ENCODE data around the gene LRFN2. TPM values are rescaled to one million over a fixed set of nuclear protein-coding genes. Genes with fewer than 3 reads are reported as not detected.

The LRFN2 gene
- total and polyA plus RNA-seq, 2 experiments from 2014 or later, result 0.33 to 0.54 TPM

DNA sequence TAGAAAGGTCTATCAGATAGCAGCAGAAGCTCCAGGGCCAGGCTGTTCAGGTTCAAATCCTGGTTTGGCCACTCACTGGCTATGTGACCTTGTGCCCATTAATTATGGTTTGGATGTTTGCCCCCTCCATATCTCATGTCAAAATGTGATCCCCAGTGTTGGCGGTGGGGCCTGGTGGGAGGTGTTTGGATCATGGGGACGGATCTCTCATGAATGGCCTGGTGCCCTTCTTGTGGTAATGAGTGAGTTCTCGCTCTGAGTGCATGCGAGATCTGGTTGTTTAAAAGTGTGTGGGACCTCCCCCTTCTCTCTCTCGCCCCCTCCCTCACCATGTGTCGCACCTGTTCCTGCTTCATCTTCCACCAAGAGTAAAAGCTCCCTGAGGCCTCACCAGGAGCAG is 240.9 kb downstream of the LRFN2 start:
- TF ChIP-seq EZH2 (IDR thresholded peaks at IDR 0.05; ENCODE audit: borderline replicate concordance) (no peak), EZH2phosphoT487 (IDR thresholded peaks at IDR 0.05; ENCODE audit: low read depth, severe bottlenecking, unreplicated experiment) (no peak)
- TF ChIP-seq, protein P1, sequence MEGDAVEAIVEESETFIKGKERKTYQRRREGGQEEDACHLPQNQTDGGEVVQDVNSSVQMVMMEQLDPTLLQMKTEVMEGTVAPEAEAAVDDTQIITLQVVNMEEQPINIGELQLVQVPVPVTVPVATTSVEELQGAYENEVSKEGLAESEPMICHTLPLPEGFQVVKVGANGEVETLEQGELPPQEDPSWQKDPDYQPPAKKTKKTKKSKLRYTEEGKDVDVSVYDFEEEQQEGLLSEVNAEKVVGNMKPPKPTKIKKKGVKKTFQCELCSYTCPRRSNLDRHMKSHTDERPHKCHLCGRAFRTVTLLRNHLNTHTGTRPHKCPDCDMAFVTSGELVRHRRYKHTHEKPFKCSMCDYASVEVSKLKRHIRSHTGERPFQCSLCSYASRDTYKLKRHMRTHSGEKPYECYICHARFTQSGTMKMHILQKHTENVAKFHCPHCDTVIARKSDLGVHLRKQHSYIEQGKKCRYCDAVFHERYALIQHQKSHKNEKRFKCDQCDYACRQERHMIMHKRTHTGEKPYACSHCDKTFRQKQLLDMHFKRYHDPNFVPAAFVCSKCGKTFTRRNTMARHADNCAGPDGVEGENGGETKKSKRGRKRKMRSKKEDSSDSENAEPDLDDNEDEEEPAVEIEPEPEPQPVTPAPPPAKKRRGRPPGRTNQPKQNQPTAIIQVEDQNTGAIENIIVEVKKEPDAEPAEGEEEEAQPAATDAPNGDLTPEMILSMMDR (IDR thresholded peaks at IDR 0.05; ENCODE audit: poor library complexity), result no peak
- Histone ChIP-seq H3K4me3 (no peak overlapping the region), H3K9me3 (ENCODE audit: low read depth) (no peaks in the 10 kb centered on the region), H3K4me1 (ENCODE audit: insufficient read depth) (no peaks in the 10 kb centered on the region), H3K27ac (no peak overlapping the region), H3K27me3 (no peaks in the 10 kb centered on the region), H3K9me2 (replicated peaks; ENCODE audit: insufficient read depth) (no peaks in the 10 kb centered on the region), H3K4me2 (no peak overlapping the region), H2AFZ (no peak overlapping the region), H3K36me3 (replicated peaks; ENCODE audit: insufficient read depth, low read depth) (no peaks in the 10 kb centered on the region), H3K79me2 (no peaks in the 10 kb centered on the region), H4K20me1 (ENCODE audit: insufficient read depth, poor library complexity, severe bottlenecking) (no peaks in the 10 kb centered on the region)
- DNase-seq (ENCODE audit: low spot score), result no peak
- WGBS (ENCODE audit: low lambda C conversion rate, missing lambda C conversion rate), result 85% methylated on average over 6 of the region's 6 CpGs

GRCh38 chr6:40344566-40345167 is 242.5 kb downstream of the LRFN2 start:
- no peak for TF ChIP-seq EZH2 (IDR thresholded peaks at IDR 0.05; ENCODE audit: borderline replicate concordance)
- TF ChIP-seq, protein P1 (IDR thresholded peaks at IDR 0.05; ENCODE audit: poor library complexity), result no peak
- no peak for TF ChIP-seq EZH2phosphoT487 (IDR thresholded peaks at IDR 0.05; ENCODE audit: low read depth, severe bottlenecking, unreplicated experiment)
- Histone ChIP-seq H3K79me2 (no peaks in the 10 kb centered on the region), H4K20me1 (ENCODE audit: insufficient read depth, poor library complexity, severe bottlenecking) (no peaks in the 10 kb centered on the region), H3K27me3 (peaks cover under 1% of the 10 kb centered on the region), H3K27ac (no peak overlapping the region), H3K4me2 (no peak overlapping the region), H3K9me3 (ENCODE audit: low read depth) (no peaks in the 10 kb centered on the region), H3K36me3 (replicated peaks; ENCODE audit: insufficient read depth, low read depth) (no peaks in the 10 kb centered on the region), H2AFZ (no peak overlapping the region), H3K4me1 (ENCODE audit: insufficient read depth) (no peaks in the 10 kb centered on the region), H3K9me2 (replicated peaks; ENCODE audit: insufficient read depth) (no peaks in the 10 kb centered on the region), H3K4me3 (no peak overlapping the region)
- WGBS (ENCODE audit: low lambda C conversion rate, missing lambda C conversion rate), result 87% methylated on average over 6 of the region's 6 CpGs
- DNase-seq (ENCODE audit: low spot score), result no peak

DNA sequence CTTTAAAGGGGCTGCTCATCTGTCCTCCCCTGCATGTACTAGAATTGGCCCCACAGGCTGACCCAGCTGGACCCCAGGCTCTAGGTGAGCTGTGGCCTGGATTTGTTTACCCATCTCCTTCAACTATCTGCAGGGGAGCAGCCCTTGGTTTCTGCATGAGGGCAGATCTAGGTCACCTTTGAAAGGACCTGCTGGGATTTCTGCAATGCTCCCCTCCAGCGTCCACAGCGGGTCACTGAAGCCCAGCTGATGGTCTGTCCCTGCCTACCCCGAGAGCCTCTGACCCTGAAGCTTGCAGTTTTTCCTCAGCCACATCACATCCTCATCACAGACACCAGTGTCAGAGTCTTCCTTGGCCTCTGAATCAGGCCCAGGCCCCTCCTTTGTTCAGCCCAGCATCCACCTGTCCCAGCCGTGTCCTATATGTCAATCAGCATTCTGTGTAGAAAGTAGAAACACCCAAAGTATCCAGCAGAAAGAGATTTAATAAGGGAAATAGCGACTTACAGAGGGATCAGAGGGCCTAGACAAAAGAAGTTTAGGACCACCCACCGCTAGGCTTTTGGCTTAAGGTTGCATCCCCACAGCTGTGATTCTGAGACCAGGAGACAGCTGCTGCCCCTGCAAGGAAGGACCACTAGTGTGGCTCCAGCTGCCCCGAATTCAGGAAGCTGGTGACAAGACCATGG is 243.1 kb downstream of the LRFN2 start:
- H3K4me3 ChIP-seq, result no peak overlapping the region
- H3K27ac ChIP-seq, result no peak overlapping the region
- no peaks in the 10 kb centered on the region for H4K20me1 ChIP-seq (ENCODE audit: insufficient read depth, poor library complexity, severe bottlenecking)
- H3K4me2 ChIP-seq, result no peak overlapping the region
- no peak for DNase-seq (ENCODE audit: low spot score)
- no peaks in the 10 kb centered on the region for H3K9me3 ChIP-seq (ENCODE audit: low read depth)
- no peaks in the 10 kb centered on the region for H3K4me1 ChIP-seq (ENCODE audit: insufficient read depth)
- H3K36me3 ChIP-seq (replicated peaks; ENCODE audit: insufficient read depth, low read depth), result no peaks in the 10 kb centered on the region
- no peak overlapping the region for H2AFZ ChIP-seq
- H3K27me3 ChIP-seq, result peaks cover 7% of the 10 kb centered on the region
- no peaks in the 10 kb centered on the region for H3K9me2 ChIP-seq (replicated peaks; ENCODE audit: insufficient read depth)
- TF ChIP-seq EZH2phosphoT487 (IDR thresholded peaks at IDR 0.05; ENCODE audit: low read depth, severe bottlenecking, unreplicated experiment) (no peak), EZH2 (IDR thresholded peaks at IDR 0.05; ENCODE audit: borderline replicate concordance) (no peak)
- TF ChIP-seq, protein P1 (IDR thresholded peaks at IDR 0.05; ENCODE audit: poor library complexity), result no peak
- 65% methylated on average over 7 of the region's 7 CpGs for WGBS (ENCODE audit: low lambda C conversion rate, missing lambda C conversion rate)
- no peaks in the 10 kb centered on the region for H3K79me2 ChIP-seq

Measured in hepatocyte (in vitro differentiated cells).